HL-60 (cell line): ENCODE data around the gene TBX4.

Experiments used
- DNase-seq, 2 experiments: peaks; one replicate each; pipeline ENCODE4 v3.0.0-alpha.2; 2010 to 2020; ENCODE audit warnings: low read depth in 1 of 2, low spot score in 1 of 2
- H3K27ac ChIP-seq: fragments of 250-450 bp; sonication (Bioruptor Pico); replicated peaks from 2 replicates; pipeline ENCODE4 v1.5.1; 2020; ENCODE audit warnings: mild to moderate bottlenecking, moderate library complexity
- H3K27me3 ChIP-seq: fragments of 250-450 bp; sonication (Bioruptor Pico); 2 replicates; pipeline ENCODE4 v1.5.1; 2021; ENCODE audit warnings: mild to moderate bottlenecking, moderate library complexity; ENCODE audit not compliant: insufficient read depth, poor library complexity, severe bottlenecking
- H3K4me3 ChIP-seq: replicated peaks from 2 replicates; pipeline ENCODE4 v1.5.1; 2011; ENCODE audit warnings: mild to moderate bottlenecking, control low read depth, low read length; ENCODE audit not compliant: insufficient read depth
- CTCF ChIP-seq: IDR thresholded peaks from one replicate; pipeline ENCODE4 v1.5.1; 2011; ENCODE audit warnings: low read length, control low read depth, inconsistent platforms; ENCODE audit not compliant: insufficient read depth
- GABPA ChIP-seq: IDR thresholded peaks from 2 replicates; pipeline ENCODE4 v1.6.1; 2012; ENCODE audit warnings: low read depth
- POLR2AphosphoS5 ChIP-seq: IDR thresholded peaks from 2 replicates; pipeline ENCODE4 v1.6.1; 2012; ENCODE audit warnings: low read depth
- REST ChIP-seq: IDR thresholded peaks from 2 replicates; pipeline ENCODE4 v1.6.1; 2012; ENCODE audit warnings: low read depth; ENCODE audit not compliant: insufficient replicate concordance
- SPI1 ChIP-seq: IDR thresholded peaks from 2 replicates; pipeline ENCODE4 v1.6.1; 2012; ENCODE audit warnings: low read depth, mild to moderate bottlenecking, borderline replicate concordance

The TBX4 gene

GRCh38 chr17:61484174-61484573, 32.0 kb downstream of the TBX4 start:
- Histone ChIP-seq H3K4me3 (no peak overlapping the region), H3K27me3 (no peaks in the 10 kb centered on the region), H3K27ac (no peak overlapping the region)
- TF ChIP-seq POLR2AphosphoS5 (no peak), REST (no peak)
- no peak for DNase-seq

- TF ChIP-seq CTCF (no peak), SPI1 (no peak), REST (no peak), GABPA (no peak), POLR2AphosphoS5 (no peak)
- Histone ChIP-seq H3K4me3 (no peak overlapping the region), H3K27ac (no peak overlapping the region), H3K27me3 (no peaks in the 10 kb centered on the region)
- DNase-seq: no peak
These were observed 33.0 kb downstream of the TBX4 start for GRCh38 chr17:61485067-61485775.

GRCh38 chr17:61486135-61487120, 34.2 kb downstream of the TBX4 start:
- H3K4me3 ChIP-seq: no peak overlapping the region
- DNase-seq: no peak
- no peaks in the 10 kb centered on the region for H3K27me3 ChIP-seq
- no peak for TF ChIP-seq SPI1
- TF ChIP-seq REST: no peak
- TF ChIP-seq POLR2AphosphoS5: no peak
- TF ChIP-seq CTCF: no peak
- no peak for TF ChIP-seq GABPA
- H3K27ac ChIP-seq: no peak overlapping the region
